SW 1271 (cell line): ENCODE results near the gene STMP1.
A peak's percentile ranks its signal among the peaks of the same experiment; 100 is the strongest.

Experiments
- DNase-seq, 2 experiments: peaks; one replicate each; lab custom pipeline; 2025; lab: John Stamatoyannopoulos, UW

The STMP1 gene

DNA sequence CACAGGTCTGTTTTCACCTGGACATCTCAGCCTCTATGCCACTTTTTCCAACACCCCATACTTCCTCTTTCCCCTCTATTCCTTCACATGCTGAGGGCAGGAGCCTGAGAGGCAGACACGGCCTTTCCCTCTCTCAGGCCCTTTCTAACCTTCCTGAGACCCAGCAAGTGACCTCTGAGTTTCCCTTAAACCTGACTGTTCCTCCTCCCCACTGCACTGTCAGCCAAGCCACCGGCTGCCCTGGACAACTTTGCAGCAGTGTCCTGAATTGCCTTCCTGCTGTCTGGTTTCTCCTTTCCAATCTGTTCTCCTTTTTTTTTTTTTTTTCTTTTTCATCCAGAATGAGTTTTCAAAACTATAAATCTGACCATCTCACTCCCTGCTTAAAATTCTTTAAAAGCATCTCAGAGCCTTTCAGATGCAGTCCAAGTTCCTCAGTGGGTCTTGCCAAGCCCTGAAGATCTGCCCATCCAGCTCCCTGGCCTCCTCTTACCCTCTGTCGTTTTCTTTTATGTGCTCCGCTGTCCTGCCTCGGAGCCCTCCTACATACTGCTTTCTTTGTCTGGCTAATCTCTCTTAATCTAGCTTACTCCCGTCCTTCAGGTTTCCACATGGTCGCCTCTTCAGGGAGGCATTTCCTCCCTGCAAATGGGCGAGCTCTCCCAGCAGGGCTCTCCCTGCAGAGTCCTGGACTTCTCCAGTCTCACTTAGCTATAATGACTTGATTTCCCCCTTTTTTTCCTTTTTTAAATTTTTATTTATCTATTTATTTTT, 35.1 kb downstream of the STMP1 start:
- no peak for DNase-seq

- DNase-seq: no peak
Measured at GRCh38 chr7:135704074-135704473, 41.8 kb downstream of the STMP1 start.

- DNase-seq: no peak
Measured at GRCh38 chr7:135704698-135705097, 42.4 kb downstream of the STMP1 start.

DNA sequence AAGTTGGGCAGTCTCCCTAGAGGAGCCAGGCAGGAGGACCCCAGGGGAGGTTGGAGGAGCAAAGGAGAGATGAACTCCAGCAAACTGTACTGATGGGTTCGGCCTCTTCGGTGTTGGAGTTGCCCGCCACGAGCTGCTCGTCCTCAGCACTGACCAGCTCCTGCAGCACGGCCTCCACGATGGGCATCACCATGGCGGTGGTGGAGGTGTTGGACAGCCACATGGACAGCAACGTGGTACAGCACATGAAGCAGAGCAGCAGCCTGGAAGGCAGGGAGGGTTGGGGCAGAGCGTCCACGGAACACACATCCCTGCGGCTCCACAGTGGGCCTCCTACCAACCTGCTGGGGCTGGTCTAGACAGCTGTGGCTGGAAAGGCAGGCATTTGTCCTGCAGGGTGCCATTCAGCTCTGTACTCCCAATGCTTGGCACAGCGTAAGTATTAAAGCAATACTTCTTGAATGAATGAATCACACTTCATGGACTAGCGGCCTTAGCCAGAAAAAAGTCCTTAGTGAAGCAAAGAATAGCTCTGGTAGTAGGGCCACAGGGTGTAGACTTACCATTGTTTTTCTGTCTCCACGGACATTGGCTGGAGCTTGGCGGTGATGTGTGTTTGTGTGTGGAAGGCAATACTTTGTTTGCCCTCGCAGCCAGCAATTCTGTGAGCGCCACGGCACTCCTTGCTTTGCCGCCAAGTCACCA, 43.9 kb downstream of the STMP1 start:
- no peak for DNase-seq

DNA sequence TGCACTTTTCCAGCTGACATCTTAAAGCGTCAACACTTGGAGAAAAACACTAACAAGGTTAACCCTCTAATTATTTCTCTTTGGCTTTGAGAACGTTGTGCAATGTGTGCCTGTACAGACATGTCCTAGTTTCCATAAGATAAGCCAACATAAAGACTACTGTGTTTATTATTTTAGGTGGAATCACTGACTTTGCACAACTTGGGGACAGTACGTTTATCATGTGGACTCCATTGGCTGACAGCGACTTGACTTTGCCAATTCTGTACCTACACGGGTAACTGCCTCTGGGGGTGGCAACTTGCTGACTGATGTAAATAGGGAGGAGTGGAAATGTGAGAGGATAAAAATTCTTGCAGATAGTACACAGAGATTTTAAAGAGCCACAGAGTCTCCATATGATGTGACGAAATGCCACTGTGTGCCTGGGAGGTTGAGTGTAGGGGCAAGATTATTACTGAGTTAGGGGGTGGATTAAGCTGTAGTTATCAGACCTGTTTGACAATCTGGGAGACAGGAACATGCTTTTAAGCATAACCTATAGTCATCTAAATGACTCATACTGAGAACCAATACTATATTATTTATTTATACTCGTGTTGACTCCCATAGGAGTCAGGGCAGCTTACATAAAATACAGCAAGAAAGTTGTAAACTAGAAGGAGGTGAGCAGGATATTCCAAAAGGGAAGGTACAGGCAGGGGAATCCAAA, 44.7 kb downstream of the STMP1 start:
- no peak for DNase-seq

DNA sequence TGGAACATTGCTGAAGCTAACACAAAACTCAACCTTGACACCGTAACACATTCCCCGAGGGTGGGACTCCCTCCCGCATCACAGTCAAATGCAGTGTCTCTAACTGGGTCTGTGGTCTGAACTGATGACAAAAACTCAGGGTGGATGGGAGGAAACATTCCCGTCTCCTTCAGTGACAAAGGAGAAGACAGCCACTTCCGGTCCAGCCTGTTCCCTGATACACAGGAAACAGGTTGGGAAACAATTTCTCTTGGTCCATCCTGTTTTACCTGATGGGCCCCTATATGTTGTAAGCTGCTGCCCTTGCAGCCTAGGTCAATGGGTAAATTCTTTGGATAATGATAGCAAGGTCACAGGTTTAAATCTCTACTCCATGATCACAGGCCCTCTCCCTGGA, 45.3 kb downstream of the STMP1 start:
- DNase-seq: no peak

DNA sequence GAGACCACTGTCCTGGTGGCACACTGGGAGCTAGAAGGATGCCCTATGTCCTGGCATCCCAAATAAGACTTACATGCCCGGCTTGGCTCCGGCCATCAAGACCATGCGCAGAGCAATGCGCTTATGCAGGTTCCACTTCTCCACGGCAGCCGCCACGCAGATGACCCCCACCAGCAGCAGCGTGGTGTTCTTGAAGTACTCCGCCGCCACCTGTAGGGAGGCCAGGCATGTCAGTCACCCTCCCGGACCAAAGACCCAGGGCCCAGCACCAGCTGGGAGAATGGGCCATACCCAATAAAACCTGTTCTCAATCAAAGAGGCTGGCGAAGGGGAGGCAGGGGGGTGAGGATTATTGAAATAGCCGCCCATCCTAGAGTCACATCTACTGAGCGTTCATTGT, 45.7 kb downstream of the STMP1 start:
- DNase-seq: no peak

GRCh38 chr7:135709508-135709907, 47.2 kb downstream of the STMP1 start:
- DNase-seq: no peak

DNA sequence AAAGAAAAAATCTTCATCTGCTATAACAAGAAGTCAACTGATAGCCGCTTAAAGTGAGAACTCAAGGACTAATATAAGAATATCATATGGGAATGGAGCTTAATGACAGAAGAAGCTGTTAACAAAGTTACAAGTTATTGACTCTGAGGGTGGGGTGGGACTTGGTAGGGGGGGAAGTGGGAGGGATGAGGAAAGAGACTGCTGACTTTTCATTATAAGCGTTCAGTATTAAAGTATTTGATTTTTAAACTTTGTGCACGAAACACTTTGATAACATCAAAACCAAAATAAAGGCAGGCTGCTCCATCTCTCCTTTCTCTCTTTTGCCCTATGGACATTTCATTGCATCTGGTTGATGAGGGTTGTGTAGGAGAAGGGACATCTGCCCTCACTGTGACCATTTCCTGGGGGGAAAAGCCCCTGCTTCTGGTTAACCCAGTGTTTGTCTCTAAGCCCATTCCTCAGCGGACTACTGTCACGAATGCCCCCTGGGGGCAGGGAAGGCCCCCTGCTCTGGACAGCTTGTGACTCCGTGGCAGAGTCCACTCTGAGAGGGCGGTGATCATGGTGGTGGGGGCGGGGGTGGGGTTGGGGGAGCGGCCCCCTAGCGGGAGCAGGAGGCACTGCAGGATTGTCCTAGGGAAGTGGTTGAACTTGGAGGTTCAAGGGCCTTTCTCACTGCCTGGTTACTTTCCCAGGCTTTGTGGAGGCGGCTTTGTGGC, 48.3 kb downstream of the STMP1 start:
- peak in 1 of 2 experiments; percentile 7 for DNase-seq

DNA sequence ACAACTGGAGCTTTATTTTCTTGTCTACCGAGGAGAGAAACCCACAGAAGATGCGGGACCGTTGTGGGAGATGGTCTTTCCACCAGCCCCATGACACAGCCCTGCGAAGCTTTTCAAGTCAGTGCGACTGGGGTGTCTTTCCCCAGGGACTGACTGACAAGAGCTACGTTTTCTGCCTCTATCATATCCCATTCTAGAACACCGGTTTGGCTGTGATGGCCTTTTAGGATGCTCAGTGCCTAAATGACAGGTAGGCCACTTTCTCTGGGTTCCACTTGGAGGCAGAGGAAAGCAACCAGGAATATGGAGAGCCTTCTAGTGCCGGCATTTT, 48.8 kb downstream of the STMP1 start:
- no peak for DNase-seq

DNA sequence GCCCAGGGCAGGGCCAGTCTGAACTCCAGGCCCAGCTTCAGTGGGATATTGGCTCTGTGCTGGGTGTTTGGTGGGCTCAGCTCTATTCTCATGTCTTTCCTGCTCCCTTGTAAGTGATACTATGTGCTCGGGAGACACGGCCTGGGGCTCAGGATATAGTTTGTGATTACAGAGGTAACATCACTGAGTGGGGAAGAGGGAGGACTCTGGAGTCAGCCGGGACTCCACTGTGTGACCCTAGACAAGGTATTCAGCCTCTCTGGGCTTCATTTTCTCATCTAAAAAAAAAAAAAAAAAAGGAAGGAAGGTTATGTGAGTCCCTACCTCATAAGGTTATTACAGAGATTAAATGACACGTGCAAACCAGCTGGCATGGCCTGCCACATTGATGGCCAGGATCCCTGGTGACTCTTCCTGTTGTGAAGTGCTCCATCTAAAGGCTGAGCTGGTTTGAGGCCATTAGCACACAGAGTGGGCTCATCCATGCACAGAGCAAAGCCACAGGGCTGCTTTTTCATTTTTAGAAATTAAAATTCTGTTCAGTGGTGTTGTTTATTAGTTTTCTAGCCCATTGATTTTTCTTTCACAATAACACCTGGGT, 50.0 kb downstream of the STMP1 start:
- no peak for DNase-seq

DNA sequence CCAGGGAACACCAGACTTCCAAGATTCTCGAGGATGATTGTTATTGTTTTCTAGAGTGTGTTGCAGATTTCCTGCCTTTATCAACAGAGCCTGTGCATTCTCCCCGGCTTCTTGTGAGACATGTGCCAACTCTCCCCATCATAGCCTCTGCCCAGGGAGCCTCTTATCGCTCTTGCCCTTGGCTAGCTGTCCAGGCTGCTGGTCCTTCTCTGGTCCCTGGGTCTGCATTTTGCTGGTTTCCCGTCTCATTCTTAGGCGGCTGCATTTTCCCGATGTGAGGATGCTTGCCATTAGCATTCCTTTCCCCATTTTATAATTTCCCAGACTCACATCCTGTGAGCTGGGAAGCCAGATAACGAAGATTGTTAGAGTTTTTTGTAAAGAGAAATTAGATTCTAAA, 50.5 kb downstream of the STMP1 start:
- DNase-seq: no peak

- DNase-seq: no peak
Measured at GRCh38 chr7:135713836-135714470, 51.6 kb downstream of the STMP1 start.

DNA sequence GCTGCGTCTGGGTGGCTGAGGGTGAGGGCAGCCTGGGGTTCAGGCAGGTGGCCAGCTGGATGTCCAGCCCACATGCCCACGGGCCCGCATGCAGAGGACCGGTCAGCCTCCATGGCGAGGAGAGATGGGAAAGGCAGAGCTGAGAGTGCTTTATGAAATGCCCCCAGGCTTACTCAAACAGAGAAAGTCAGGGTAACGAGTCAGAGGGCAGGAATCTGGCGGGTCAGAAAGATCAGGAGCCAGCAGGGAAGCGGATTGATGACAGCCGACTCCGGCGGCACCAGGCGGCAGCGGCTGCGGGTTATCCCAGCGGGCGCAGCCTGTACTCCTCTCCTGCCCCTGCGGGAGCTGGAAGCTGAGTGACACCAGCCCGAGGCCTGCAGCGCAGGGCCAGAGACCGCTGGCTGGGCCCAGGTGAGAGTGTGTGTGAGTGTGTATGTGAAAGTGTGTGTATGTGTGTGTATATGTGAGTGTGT, 52.3 kb downstream of the STMP1 start:
- DNase-seq: peak in 1 of 2 experiments; percentile 43

DNA sequence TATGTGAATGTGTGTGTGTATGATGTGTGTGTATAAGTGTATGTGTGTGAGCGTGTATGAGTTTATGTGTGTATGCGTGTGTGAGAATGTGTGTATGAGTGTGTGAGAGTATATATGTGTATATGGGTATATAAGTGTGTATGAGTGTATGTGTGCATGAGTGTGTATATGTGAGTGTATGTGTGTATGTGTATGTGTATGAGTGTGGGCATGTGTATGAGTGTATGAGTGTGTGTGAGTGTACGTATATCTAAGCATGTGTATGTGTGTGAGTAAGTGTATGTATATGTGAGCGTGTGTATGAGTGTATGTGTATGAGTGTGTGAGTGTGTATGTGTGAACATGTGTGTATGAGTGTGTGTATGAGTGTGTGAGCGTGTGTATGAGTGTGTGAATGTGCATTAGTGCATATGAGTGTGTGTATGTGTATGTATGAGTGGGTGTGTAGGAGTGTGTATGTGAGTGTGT, 52.8 kb downstream of the STMP1 start:
- DNase-seq: no peak

DNA sequence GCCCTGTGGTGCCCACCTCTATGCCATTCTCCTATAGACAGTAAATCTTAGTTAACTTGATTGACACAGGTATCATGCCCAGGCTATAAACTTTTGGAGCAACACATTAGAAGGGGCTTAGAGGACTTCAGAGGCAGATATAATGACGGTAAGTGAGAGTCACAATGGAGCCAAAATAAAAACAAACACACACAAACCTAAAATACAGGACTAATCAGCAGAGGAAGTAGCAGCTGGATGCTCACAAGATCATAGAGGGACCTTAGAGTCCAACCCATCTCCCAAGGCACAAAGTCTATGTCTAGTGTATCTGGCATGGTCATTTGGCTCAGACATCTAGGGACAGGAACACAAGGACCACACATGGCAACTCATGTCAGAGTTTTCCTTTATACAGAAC, 53.4 kb downstream of the STMP1 start:
- no peak for DNase-seq

GRCh38 chr7:135716677-135717238, 54.4 kb downstream of the STMP1 start:
- DNase-seq: no peak

- no peak for DNase-seq
Measured at GRCh38 chr7:135717693-135718092, 55.4 kb downstream of the STMP1 start.

DNA sequence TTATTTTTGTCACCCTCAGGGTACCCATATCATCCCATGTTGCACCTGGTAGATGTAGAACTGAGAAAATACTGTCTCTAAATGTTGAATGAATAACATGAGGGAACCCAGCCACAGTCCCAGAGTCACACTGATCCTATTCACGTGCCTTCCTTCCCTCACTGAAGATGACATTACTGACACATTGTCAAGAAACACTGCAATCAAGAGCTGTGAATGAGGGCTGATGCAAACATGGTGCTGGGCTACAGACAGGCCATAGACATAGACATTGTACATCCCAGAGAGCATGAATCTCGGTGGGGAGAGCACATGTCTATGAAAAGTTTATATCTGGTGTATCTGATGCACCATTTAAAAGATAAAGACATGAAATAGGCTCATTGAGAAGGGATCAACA, 55.9 kb downstream of the STMP1 start:
- no peak for DNase-seq

GRCh38 chr7:135718794-135719437, 56.6 kb downstream of the STMP1 start:
- no peak for DNase-seq
